Upper lobe of right lung (tissue), 1 donor: ENCODE results near the gene SUZ12. TPM values are rescaled to one million over a fixed set of nuclear protein-coding genes. Genes with fewer than 3 reads are reported as not detected.
"Not testable (repeated sequence)": the region's sequence is repeated elsewhere in the genome, so short reads cannot be mapped to it uniquely, and the experiment has no call there.

Experiments used
- ATAC-seq: fragments of 200-7000 bp; cut with Tn5 transposase; one replicate; pipeline ENCODE4 v1.9.1; 2020; ENCODE audit warnings: mild to moderate bottlenecking, moderate library complexity
- DNase-seq: peaks from one replicate; pipeline ENCODE4 v3.0.0-alpha.2; 2020
- H3K27ac ChIP-seq: fragments of 200-600 bp; one replicate; pipeline ENCODE4 v1.8.0; 2022
- H3K27me3 ChIP-seq: fragments of 200-600 bp; one replicate; pipeline ENCODE4 v1.8.0; 2022; ENCODE audit warnings: mild to moderate bottlenecking
- H3K36me3 ChIP-seq: fragments of 200-600 bp; one replicate; pipeline ENCODE4 v1.8.0; 2022
- H3K4me1 ChIP-seq: fragments of 200-600 bp; one replicate; pipeline ENCODE4 v1.8.0; 2022
- H3K4me3 ChIP-seq: fragments of 200-600 bp; one replicate; pipeline ENCODE4 v1.8.0; 2022; ENCODE audit warnings: mild to moderate bottlenecking
- H3K9me3 ChIP-seq: fragments of 200-600 bp; one replicate; pipeline ENCODE4 v1.8.0; 2022
- CTCF ChIP-seq: fragments of 200-600 bp; IDR thresholded peaks from one replicate; pipeline ENCODE4 v1.8.0; 2022; ENCODE audit warnings: antibody characterized with exemption
- intact Hi-C: fragments of 100-400 bp; cut with DNase I; formaldehyde crosslinking; loops from one replicate; pipeline ENCODE4 v1.11.0; 2022
- total RNA-seq: library from RNA; stranded (reverse); fragmentation: NEBNext Ultra II Directional; extraction: Animal tissue kit (Norgen Biotek cat#: 25700); gene quantifications from one replicate; pipeline ENCODE4 v1.2.1, GENCODE V29; 2021
- donor health status: DM: no; HTN: yes; CAD: no; lungs with severe emphysema.

The SUZ12 gene
- total RNA-seq, 1 donor from 2014 or later: 24.9 TPM

GRCh38 chr17:31908386-31908785, 28.4 kb upstream of the SUZ12 start:
- TF ChIP-seq CTCF: no peak
- no peak for DNase-seq
- intact Hi-C loops: no loop called here
- ATAC-seq: no peak
- no peaks in the 10 kb centered on the region for H3K36me3 ChIP-seq
- H3K4me1 ChIP-seq: no peaks in the 10 kb centered on the region
- H3K27ac ChIP-seq: no peak overlapping the region
- H3K4me3 ChIP-seq: no peak overlapping the region
- H3K27me3 ChIP-seq: no peaks in the 10 kb centered on the region
- no peaks in the 10 kb centered on the region for H3K9me3 ChIP-seq

GRCh38 chr17:31912705-31913104, 24.1 kb upstream of the SUZ12 start:
- H3K9me3 ChIP-seq, intact Hi-C loops, H3K36me3 ChIP-seq, H3K4me3 ChIP-seq, H3K4me1 ChIP-seq, ATAC-seq, DNase-seq, H3K27ac ChIP-seq: not testable (repeated sequence)
- H3K27me3 ChIP-seq: peaks cover 12% of the 10 kb centered on the region

GRCh38 chr17:31915456-31916100, 21.2 kb upstream of the SUZ12 start:
- no peak for TF ChIP-seq CTCF
- no peaks in the 10 kb centered on the region for H3K9me3 ChIP-seq

GRCh38 chr17:31916491-31917064, 20.2 kb upstream of the SUZ12 start:
- intact Hi-C loops: no loop called here
- H3K9me3 ChIP-seq: no peaks in the 10 kb centered on the region
- ATAC-seq (peak; percentile 31), DNase-seq (no peak)
- TF ChIP-seq CTCF: no peak
- H3K27ac ChIP-seq: no peak overlapping the region
- H3K27me3 ChIP-seq: peaks cover 29% of the 10 kb centered on the region
- no peaks in the 10 kb centered on the region for H3K36me3 ChIP-seq
- no peaks in the 10 kb centered on the region for H3K4me1 ChIP-seq
- H3K4me3 ChIP-seq: no peak overlapping the region

More at GRCh38 chr17:31915456-31916100, 21.2 kb upstream of the SUZ12 start:
- ATAC-seq (no peak), DNase-seq (no peak)
- no peaks in the 10 kb centered on the region for H3K36me3 ChIP-seq
- H3K4me1 ChIP-seq: no peaks in the 10 kb centered on the region
- intact Hi-C loops: no loop called here
- H3K4me3 ChIP-seq: no peak overlapping the region
- H3K27me3 ChIP-seq: peaks cover 29% of the 10 kb centered on the region
- no peak overlapping the region for H3K27ac ChIP-seq

- DNase-seq (peak; percentile 61), ATAC-seq (peak; percentile 69)
- no peaks in the 10 kb centered on the region for H3K4me1 ChIP-seq
- intact Hi-C loops: no loop called here
- H3K27ac ChIP-seq: no peak overlapping the region
- H3K4me3 ChIP-seq: no peak overlapping the region
- H3K27me3 ChIP-seq: peaks cover 29% of the 10 kb centered on the region
- no peak for TF ChIP-seq CTCF
- no peaks in the 10 kb centered on the region for H3K36me3 ChIP-seq
- no peaks in the 10 kb centered on the region for H3K9me3 ChIP-seq
These were observed 19.7 kb upstream of the SUZ12 start for GRCh38 chr17:31917065-31917529.

- DNase-seq: peak; percentile 33
- intact Hi-C loops, H3K4me1 ChIP-seq, H3K4me3 ChIP-seq, H3K36me3 ChIP-seq, H3K27ac ChIP-seq, H3K9me3 ChIP-seq, ATAC-seq: not testable (repeated sequence)
- peaks cover 29% of the 10 kb centered on the region for H3K27me3 ChIP-seq
These were observed 19.1 kb upstream of the SUZ12 start for GRCh38 chr17:31917721-31918120.
